NCI-H524 (cell line): ENCODE results near the gene CHST6.
A peak's percentile ranks its signal among the peaks of the same experiment; 100 is the strongest.
"Not testable (repeated sequence)": the region's sequence is repeated elsewhere in the genome, so short reads cannot be mapped to it uniquely, and the experiment has no call there.

ENCODE experiments used
- DNase-seq, 2 experiments: peaks; one replicate each; lab custom pipeline; 2025; lab: John Stamatoyannopoulos, UW

CHST6 gene

DNA sequence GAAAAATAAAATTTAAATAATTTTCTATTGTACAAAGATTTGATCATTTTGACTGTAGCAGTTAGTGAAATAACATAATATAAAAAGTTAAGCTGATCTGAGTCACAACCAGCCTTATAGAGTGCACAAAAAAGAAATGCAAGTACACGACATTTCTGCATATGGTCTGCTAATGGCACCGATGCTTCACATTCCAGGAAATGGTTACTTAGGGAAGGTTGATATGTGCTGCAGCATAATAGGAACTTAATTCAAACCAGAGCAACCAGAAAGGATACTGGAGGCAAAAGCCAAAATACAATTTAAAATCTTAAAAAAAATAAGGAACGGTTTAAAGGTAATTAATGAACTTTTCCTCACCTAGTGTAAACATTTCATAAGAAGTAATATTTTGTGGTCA lies 51.9 kb downstream of the CHST6 start:
- no peak for DNase-seq

DNA sequence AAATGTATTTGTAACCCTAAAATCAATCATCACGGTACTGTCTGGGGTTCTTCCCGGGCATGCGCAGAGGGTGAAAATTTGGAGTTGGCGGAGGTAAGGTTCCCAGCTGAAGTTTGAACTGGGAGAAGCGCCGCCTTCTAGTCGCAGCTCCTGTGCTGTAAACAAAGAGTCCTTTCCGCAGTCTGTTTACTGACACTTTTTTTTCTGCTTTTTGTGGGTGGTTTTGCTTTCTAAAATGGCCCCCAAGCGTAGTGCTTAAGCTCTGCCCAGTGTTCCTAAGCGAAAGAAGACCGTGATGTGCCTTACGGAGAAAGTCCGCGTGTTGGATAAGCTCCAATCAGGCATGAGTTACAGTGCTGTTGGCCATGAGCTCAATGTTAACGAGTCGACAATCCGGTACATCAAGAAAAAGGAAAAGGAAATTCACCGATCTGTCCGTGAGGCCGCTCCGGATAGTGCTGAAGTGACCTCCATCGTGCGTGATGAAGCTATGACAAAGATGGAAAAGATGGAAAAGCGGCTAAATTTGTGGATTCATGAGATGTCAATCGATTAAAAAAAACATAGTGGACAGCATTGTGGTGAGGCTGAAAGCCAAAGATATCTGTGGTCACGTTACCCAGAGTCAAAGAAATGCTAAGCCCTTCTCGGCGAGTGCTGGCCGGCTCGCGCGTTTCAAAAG lies 61.4 kb downstream of the CHST6 start:
- DNase-seq, result peak; percentile 69 to 86

DNA sequence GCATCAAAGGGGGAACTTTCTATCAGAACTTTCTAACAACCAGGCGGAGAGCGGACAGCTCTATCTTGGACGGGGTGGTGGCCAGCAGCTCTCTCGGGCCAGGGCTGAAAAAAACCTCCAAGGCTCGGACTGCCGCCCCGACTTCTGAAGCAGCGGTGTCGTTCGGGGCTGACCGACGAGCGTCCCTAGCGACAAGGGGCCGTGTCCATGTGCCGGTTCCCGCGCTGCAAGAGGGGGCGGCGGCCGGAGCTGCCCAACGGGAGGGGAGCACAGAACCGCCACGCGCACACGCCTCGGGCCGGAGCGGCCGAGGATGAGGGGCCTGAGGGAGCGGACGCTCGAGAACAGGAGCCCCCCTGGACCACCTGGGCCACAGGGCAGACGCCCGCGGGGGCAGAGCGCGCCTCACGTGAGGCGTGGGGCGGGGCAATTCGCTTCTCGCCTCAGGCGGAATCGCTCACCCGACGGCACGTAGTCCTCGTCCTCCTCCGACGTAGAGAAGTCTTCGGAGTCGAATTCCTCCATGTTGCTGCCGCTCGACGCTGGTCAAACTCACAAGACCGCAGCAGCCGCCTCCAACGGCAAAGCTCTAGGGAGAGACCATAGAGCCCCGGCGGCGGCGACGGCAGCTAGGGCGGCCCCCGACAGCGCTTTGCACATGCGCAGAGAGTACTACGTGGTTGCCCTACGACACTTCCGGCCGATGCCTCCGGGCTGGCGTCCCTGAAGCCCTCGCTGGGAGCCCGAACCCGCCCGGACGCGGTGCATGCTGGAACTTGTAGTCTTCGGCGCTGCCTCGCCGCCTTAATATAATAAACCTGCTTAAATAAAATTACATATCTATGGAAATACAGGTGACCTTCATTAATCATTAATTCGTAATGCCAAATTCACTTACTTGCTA lies 62.2 kb downstream of the CHST6 start, which contains the start of gene CFDP1:
CFDP1 (minus strand) TSS at position 676 of the 904 bp plus-strand sequence; CDS start at position 525, 151 bp downstream.
- peak; percentile 91 to 95 for DNase-seq

DNA sequence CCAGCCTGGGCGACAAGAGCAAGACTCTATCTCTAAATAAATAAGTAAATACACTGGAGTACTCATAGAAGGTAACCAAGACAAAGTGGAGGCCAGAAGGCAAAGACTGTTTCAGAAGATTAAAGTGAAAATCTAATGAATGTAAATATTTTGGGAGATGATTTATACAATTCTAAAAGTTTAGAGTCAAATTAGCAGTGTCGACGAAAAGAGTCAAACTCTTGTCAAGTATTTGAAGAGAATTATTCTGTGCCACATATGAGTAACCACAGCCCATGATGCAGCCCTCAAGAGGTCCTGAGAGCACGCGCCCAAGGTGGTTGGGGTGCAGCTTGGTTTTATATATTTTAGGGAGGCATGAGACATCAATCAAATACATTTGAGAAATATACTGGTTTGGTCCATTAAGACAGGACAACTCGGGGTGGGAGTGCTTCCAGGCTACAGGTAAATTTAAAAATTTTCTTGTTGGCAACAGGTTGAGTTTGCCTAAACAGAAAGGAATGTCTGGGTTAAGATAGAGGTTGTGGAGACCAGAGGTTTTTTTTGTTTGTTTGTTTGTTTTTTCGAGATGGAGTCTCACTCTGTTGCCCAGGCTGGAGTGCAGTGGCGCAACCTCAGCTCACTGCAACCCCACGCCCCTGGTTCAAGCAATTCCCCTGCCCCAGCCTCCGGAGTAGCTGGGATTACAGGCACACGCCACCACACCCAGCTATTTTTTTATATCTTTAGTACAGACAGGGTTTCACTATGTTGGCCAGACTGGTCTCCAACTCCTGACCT lies 65.4 kb downstream of the CHST6 start:
- DNase-seq, result no peak

DNA sequence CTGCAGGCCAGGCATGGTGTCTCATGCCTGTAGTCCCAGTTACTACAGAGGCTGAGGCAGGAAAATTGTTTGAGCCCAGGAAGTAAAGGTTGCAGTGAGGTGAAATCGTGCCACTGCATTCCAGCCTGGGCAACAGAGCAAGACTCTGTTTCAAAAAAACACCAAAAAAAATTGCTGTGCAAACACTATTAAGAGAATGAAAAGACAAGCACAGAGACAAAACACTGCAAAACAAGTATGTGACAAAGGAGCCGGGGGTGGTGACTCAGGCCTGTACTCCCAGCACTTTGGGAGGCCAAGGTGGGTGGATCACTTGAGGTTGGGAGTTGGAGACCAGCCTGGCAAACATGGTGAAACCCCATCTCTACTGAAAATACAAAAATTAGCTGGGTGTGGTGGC lies 68.7 kb downstream of the CHST6 start:
- DNase-seq, result not testable (repeated sequence)

DNA sequence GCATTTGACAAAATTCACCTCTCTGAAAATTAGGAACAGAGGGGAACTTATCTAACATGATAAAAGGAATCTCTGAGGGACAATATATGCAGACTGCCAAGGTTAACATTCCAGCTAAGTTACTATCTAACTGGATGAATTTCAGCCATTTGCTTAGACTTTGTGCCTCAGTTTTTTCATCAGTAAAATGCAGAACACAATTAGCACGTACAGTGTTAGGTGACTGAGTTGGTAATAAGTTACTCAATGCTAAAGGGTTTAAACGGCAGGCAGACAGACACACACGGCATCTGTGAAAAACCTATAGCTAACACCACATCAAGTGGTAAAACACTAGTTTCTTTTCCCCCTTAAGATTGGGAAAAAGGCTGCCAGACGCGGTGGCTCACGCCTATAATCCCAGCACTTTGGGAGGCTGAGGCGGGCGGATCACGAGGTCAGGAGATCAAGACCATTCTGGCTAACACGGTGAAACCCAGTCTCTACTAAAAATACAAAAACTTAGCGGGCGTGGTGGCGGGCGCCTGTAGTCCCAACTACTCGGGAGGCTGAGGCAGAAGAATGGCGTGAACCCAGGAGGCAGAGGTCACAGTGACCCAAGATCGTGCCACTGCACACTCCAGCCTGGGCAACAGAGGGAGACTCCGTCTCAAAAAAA lies 71.0 kb downstream of the CHST6 start:
- DNase-seq, result not testable (repeated sequence)

DNA sequence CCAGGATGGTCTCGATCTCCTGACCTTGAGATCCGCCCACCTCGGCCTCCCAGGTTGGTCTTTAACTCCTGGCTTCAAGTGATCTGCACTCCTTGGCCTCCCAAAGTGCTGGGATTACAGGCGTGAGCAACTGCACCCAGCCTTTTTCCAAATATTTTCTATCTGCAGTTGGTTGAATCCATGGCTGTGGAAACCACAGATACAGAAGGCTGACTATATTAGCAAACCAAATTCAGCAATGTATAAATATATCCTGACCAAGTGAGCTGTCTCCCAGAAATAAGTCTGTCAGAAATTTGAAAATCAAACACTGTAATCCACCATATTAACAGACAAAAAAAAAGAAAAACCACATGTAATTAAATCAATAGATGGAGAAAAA lies 71.5 kb downstream of the CHST6 start:
- DNase-seq, result no peak
